HG03039 (cell line): ENCODE data around the gene TRIM49C.
"Not testable (repeated sequence)": the region's sequence is repeated elsewhere in the genome, so short reads cannot be mapped to it uniquely, and the experiment has no call there.

Experiments
- ATAC-seq: cut with Tn5 transposase; IDR thresholded peaks from one replicate; pipeline ENCODE4 v1.9.1; 2021; ENCODE audit warnings: mild to moderate bottlenecking, moderate library complexity; ENCODE audit not compliant: unreplicated experiment

The TRIM49C gene

DNA sequence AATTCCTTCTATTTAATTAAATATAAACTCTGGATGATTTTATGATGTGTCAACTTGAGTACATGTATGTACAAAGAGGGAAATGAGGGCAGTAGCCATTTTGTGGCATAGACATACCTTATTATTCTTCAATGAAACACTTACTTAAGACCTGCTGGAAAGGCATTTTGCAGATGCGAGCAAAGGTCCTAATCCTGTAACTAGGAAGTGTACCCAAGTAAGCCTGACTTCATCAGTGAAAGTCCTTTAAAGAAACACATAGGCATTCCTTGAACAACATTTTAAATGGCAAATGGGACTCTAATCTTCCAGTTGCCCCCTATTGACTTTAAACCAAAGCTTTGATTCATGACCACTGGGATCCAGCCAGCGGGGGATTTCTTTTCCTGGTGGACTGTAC lies at the start of gene TRIM49C:
Gene TRIM49C, plus strand, starts transcription at position 301 of the 400 bp plus-strand sequence. CDS start 4,106 bp downstream, outside the sequence.
- not testable (repeated sequence) for ATAC-seq

GRCh38 chr11:90024184-90024583 lies 6.7 kb upstream of the TRIM49C start:
- ATAC-seq = not testable (repeated sequence)

DNA sequence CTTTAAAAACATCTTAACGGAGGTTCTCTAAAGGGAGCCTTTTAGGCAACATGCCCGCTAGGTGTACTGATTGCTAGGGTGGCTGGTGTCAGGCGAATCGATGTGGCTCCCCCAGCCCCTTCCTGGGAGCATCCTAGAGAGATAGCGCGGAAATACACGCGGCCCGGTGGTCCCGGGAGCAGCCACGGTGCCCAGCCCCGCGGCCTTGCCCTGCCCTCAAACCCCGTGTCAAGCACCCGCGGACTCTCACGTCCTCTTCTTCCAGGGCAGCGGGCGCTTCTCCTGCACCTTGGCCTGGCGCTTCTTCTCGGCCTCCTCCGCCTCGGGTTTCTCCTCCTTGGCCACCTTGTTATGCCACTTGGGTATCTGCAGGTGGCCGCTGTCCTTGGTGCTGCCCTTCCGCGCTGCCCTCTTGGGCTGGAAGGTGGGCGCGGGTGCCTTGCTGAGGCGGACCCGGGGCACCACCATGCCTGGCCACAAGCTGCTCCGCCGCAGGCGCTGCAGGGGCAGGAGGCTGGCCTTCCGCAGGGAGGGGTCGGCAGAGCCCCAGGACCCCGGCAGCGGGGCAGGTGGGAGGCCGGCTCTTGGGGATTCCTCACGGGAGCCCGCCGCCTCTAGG lies 20.8 kb downstream of the TRIM49C start:
- ATAC-seq = not testable (repeated sequence)

DNA sequence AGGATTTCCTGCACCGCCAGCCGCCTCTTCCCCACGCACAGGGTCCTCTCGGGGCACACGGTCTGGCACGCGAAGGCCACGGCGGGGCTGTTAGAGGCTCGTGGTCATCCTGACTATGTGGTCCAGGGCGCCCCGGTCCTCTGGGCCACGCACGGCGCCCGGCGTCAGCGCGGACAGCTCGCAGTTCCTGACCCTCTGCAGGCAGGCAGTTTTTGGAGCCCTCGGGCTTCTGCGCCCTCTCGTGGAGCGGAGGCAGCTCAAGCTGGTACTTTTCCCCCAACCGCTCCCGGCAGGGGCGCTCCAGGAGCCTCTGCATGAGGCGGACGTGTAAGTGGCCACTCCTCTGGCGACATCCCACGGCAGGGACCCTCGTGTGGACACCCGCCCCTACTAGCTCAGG lies 21.4 kb downstream of the TRIM49C start:
- not testable (repeated sequence) for ATAC-seq

GRCh38 chr11:90053545-90053944 lies 22.6 kb downstream of the TRIM49C start:
- ATAC-seq = not testable (repeated sequence)

DNA sequence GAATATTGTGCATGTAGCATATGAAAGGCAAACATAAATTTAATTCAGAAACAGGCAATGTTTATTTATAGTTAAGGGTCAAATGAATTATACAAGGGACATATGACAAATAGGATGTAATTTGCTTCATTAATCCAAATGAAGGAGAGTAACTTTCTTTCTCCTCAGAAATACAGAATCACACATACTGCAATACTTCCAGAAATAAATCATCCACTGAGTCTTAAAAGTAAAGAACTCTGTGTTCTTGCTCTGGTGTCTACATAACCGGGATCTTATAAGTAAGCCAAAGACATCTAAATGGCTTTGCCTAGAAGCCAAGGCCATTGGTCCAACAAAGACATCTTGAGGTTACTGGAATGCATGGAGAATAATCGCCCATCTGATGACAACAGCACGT lies 54.7 kb downstream of the TRIM49C start, which contains the start of gene UBTFL1:
Gene UBTFL1, plus strand, starts transcription at position 301 of the 400 bp plus-strand sequence. Its CDS starts 0 bp downstream, at position 301.
- ATAC-seq = not testable (repeated sequence)

DNA sequence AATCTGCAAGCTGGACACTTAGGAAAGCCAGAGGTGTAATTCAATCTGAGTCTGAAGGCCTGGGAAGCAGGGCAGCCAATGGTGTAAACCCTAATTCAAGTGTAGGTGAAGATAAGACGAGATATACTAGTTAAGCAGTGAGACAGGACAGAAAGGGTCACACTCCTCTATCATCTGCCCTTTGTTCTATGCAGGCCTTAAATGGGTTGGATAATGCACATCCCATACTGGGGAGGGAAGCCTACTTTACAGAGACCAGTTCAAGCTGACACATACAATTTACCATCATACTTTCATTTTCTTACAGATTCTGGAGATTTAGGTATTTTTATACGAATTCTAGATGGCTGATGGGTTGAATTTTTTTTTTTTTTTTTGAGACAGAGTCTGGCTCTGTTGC lies 57.8 kb downstream of the TRIM49C start:
- ATAC-seq = not testable (repeated sequence)
